Measurements from ENCODE around the gene UBE2S.

The UBE2S gene

GRCh38 chr19:55444646-55445045 lies 37.1 kb upstream of the UBE2S start:
- H3K27me3 Mint-ChIP-seq, result peaks cover 52 to 54% of the 10 kb centered on the region in 2 donors
- no peak overlapping the region for H3K27ac Mint-ChIP-seq

GRCh38 chr19:55443824-55444480 lies 36.4 kb upstream of the UBE2S start:
- Mint-ChIP-seq H3K27me3 (peaks cover 59 to 61% of the 10 kb centered on the region in 2 donors), H3K4me1 (ENCODE audit: low read depth in 2 of 2) (peaks cover 10 to 15% of the 10 kb centered on the region in 2 donors), H3K4me3 (peak overlapping the region in 1 of 2 donors; percentile 2), H3K27ac (no peak overlapping the region), H3K9me3 (no peaks in the 10 kb centered on the region), H3K36me3 (ENCODE audit: insufficient read depth) (peaks cover under 1% of the 10 kb centered on the region)
- no peak for DNase-seq
- no peak for ATAC-seq (replicated peaks)

More at GRCh38 chr19:55444646-55445045, 37.1 kb upstream of the UBE2S start:
- H3K4me1 Mint-ChIP-seq (ENCODE audit: low read depth in 2 of 2), result peaks cover 10 to 15% of the 10 kb centered on the region in 2 donors
- H3K9me3 Mint-ChIP-seq, result no peaks in the 10 kb centered on the region
- DNase-seq (no peak), ATAC-seq (replicated peaks) (no peak)
- H3K36me3 Mint-ChIP-seq (ENCODE audit: insufficient read depth), result no peaks in the 10 kb centered on the region
- H3K4me3 Mint-ChIP-seq, result no peak overlapping the region

- H3K27ac Mint-ChIP-seq, result no peak within 1 kb of the TSS
Observed at GRCh38 chr19:55443045-55443823, 35.6 kb upstream of the UBE2S start, which contains the start of gene SHISA7. TSS of gene SHISA7 (minus strand) at chr19:55443300. CDS start at chr19:55442863, 437 bp downstream.

GRCh38 chr19:55442372-55442961 lies 34.9 kb upstream of the UBE2S start:
- H3K36me3 Mint-ChIP-seq (ENCODE audit: insufficient read depth), result peaks cover 3% of the 10 kb centered on the region
- no peak for DNase-seq
- no peaks in the 10 kb centered on the region for H3K9me3 Mint-ChIP-seq
- H3K27me3 Mint-ChIP-seq, result peaks cover 72 to 74% of the 10 kb centered on the region in 2 donors
- no peak overlapping the region for H3K4me3 Mint-ChIP-seq
- peak; percentile 65 for ATAC-seq (replicated peaks)
- no peak overlapping the region for H3K27ac Mint-ChIP-seq
- H3K4me1 Mint-ChIP-seq (ENCODE audit: low read depth in 2 of 2), result peaks cover 10 to 15% of the 10 kb centered on the region in 2 donors

More at GRCh38 chr19:55443045-55443823, 35.6 kb upstream of the UBE2S start, which contains the start of gene SHISA7:
- Mint-ChIP-seq H3K27me3 (peaks cover 66 to 68% of the 10 kb centered on the region in 2 donors), H3K4me1 (ENCODE audit: low read depth in 2 of 2) (peaks cover 10 to 15% of the 10 kb centered on the region in 2 donors), H3K4me3 (peak within 1 kb of the TSS; percentile 5 to 20), H3K9me3 (no peaks in the 10 kb centered on the region), H3K36me3 (ENCODE audit: insufficient read depth) (peaks cover 3% of the 10 kb centered on the region)
- ATAC-seq (replicated peaks), result no peak
- no peak for DNase-seq

GRCh38 chr19:55441692-55442321 lies 34.2 kb upstream of the UBE2S start:
- Mint-ChIP-seq H3K9me3 (no peaks in the 10 kb centered on the region), H3K4me3 (peak overlapping the region; percentile 16 to 36)
- no peak for ATAC-seq (replicated peaks)

GRCh38 chr19:55441319-55441691 lies 33.7 kb upstream of the UBE2S start:
- peaks cover 83 to 86% of the 10 kb centered on the region in 2 donors for H3K27me3 Mint-ChIP-seq
- ATAC-seq (replicated peaks) (no peak), DNase-seq (no peak)
- H3K36me3 Mint-ChIP-seq (ENCODE audit: insufficient read depth), result peaks cover 3% of the 10 kb centered on the region
- peaks cover 15 to 16% of the 10 kb centered on the region in 2 donors for H3K4me1 Mint-ChIP-seq (ENCODE audit: low read depth in 2 of 2)
- no peak overlapping the region for H3K27ac Mint-ChIP-seq
- H3K4me3 Mint-ChIP-seq, result peak overlapping the region; percentile 16 to 36
- H3K9me3 Mint-ChIP-seq, result no peaks in the 10 kb centered on the region

More at GRCh38 chr19:55441692-55442321, 34.2 kb upstream of the UBE2S start:
- no peak for DNase-seq
- Mint-ChIP-seq H3K27me3 (peaks cover 78 to 81% of the 10 kb centered on the region in 2 donors), H3K27ac (no peak overlapping the region), H3K36me3 (ENCODE audit: insufficient read depth) (peaks cover 3% of the 10 kb centered on the region), H3K4me1 (ENCODE audit: low read depth in 2 of 2) (peaks cover 15 to 16% of the 10 kb centered on the region in 2 donors)

GRCh38 chr19:55440411-55441105 lies 33.0 kb upstream of the UBE2S start:
- Mint-ChIP-seq H3K27me3 (peaks cover 77 to 87% of the 10 kb centered on the region in 2 donors), H3K9me3 (no peaks in the 10 kb centered on the region), H3K4me1 (ENCODE audit: low read depth in 2 of 2) (peaks cover 15 to 16% of the 10 kb centered on the region in 2 donors), H3K27ac (no peak overlapping the region), H3K4me3 (peak overlapping the region in 1 of 2 donors; percentile 13), H3K36me3 (ENCODE audit: insufficient read depth) (peaks cover 3% of the 10 kb centered on the region)
- DNase-seq (no peak), ATAC-seq (replicated peaks) (peak; percentile 38)

GRCh38 chr19:55439052-55439451 lies 31.5 kb upstream of the UBE2S start:
- no peak for DNase-seq
- Mint-ChIP-seq H3K27ac (no peak overlapping the region), H3K27me3 (peaks cover 62 to 74% of the 10 kb centered on the region in 2 donors), H3K36me3 (ENCODE audit: insufficient read depth) (peaks cover 3% of the 10 kb centered on the region), H3K4me1 (ENCODE audit: low read depth in 2 of 2) (peaks cover 15 to 16% of the 10 kb centered on the region in 2 donors), H3K4me3 (no peak overlapping the region), H3K9me3 (no peaks in the 10 kb centered on the region)
- no peak for ATAC-seq (replicated peaks)

GRCh38 chr19:55437410-55437809 lies 29.8 kb upstream of the UBE2S start:
- no peak for ATAC-seq (replicated peaks)
- H3K36me3 Mint-ChIP-seq (ENCODE audit: insufficient read depth), result peaks cover 3% of the 10 kb centered on the region

GRCh38 chr19:55436847-55437246 lies 29.3 kb upstream of the UBE2S start:
- no peak for ATAC-seq (replicated peaks)
- peaks cover 11 to 16% of the 10 kb centered on the region in 2 donors for H3K4me1 Mint-ChIP-seq (ENCODE audit: low read depth in 2 of 2)
- H3K27ac Mint-ChIP-seq, result no peak overlapping the region
- H3K4me3 Mint-ChIP-seq, result no peak overlapping the region
- peaks cover 3% of the 10 kb centered on the region for H3K36me3 Mint-ChIP-seq (ENCODE audit: insufficient read depth)
- no peaks in the 10 kb centered on the region for H3K9me3 Mint-ChIP-seq
- no peak for DNase-seq
- peaks cover 47 to 67% of the 10 kb centered on the region in 2 donors for H3K27me3 Mint-ChIP-seq

More at GRCh38 chr19:55437410-55437809, 29.8 kb upstream of the UBE2S start:
- DNase-seq, result no peak
- Mint-ChIP-seq H3K27ac (no peak overlapping the region), H3K9me3 (no peaks in the 10 kb centered on the region), H3K4me3 (no peak overlapping the region), H3K4me1 (ENCODE audit: low read depth in 2 of 2) (peaks cover 11 to 16% of the 10 kb centered on the region in 2 donors), H3K27me3 (peaks cover 47 to 63% of the 10 kb centered on the region in 2 donors)

GRCh38 chr19:55435020-55435419 lies 27.4 kb upstream of the UBE2S start:
- Mint-ChIP-seq H3K27me3 (peaks cover 43 to 67% of the 10 kb centered on the region in 2 donors), H3K4me3 (no peak overlapping the region), H3K4me1 (ENCODE audit: low read depth in 2 of 2) (peaks cover under 1 to 5% of the 10 kb centered on the region in 2 donors), H3K9me3 (no peaks in the 10 kb centered on the region), H3K36me3 (ENCODE audit: insufficient read depth) (peaks cover 3% of the 10 kb centered on the region), H3K27ac (no peak overlapping the region)
- DNase-seq (no peak), ATAC-seq (replicated peaks) (no peak)

GRCh38 chr19:55434356-55434919 lies 26.9 kb upstream of the UBE2S start:
- H3K4me1 Mint-ChIP-seq (ENCODE audit: low read depth in 2 of 2), result peaks cover 0 to 5% of the 10 kb centered on the region in 2 donors
- H3K9me3 Mint-ChIP-seq, result no peaks in the 10 kb centered on the region
- ATAC-seq (replicated peaks) (no peak), DNase-seq (no peak)
- H3K27me3 Mint-ChIP-seq, result peaks cover 43 to 67% of the 10 kb centered on the region in 2 donors
- H3K27ac Mint-ChIP-seq, result no peak overlapping the region
- no peak overlapping the region for H3K4me3 Mint-ChIP-seq
- H3K36me3 Mint-ChIP-seq (ENCODE audit: insufficient read depth), result peaks cover 3% of the 10 kb centered on the region

All from effector memory CD8-positive, alpha-beta T cell (primary cell).